NCI-H524 (cell line): Measurements from ENCODE around the gene CDH15.
"Not testable (repeated sequence)": the region's sequence is repeated elsewhere in the genome, so short reads cannot be mapped to it uniquely, and the experiment has no call there.

ENCODE experiments used
- DNase-seq, 2 experiments: peaks; one replicate each; lab custom pipeline; 2025; lab: John Stamatoyannopoulos, UW

CDH15 gene

DNA sequence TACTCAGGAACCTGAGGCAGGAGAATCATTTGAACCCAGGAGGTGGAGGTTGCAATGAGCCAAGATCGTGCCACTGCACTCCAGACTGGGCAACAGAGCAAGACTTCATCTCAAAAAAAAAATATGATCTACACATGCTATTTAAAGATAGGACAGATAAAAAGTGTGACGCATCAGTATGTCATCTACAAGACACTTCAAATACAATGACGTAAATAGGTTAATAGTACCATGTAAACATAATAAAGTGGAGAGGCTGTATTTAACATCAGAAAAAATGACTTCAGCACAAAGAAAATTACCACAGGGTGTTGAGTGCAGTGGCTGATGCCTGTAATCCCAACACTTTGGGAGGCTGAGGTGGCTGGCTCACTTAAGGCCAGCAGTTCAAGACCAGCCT is 66.2 kb downstream of the CDH15 start:
- DNase-seq, result no peak

DNA sequence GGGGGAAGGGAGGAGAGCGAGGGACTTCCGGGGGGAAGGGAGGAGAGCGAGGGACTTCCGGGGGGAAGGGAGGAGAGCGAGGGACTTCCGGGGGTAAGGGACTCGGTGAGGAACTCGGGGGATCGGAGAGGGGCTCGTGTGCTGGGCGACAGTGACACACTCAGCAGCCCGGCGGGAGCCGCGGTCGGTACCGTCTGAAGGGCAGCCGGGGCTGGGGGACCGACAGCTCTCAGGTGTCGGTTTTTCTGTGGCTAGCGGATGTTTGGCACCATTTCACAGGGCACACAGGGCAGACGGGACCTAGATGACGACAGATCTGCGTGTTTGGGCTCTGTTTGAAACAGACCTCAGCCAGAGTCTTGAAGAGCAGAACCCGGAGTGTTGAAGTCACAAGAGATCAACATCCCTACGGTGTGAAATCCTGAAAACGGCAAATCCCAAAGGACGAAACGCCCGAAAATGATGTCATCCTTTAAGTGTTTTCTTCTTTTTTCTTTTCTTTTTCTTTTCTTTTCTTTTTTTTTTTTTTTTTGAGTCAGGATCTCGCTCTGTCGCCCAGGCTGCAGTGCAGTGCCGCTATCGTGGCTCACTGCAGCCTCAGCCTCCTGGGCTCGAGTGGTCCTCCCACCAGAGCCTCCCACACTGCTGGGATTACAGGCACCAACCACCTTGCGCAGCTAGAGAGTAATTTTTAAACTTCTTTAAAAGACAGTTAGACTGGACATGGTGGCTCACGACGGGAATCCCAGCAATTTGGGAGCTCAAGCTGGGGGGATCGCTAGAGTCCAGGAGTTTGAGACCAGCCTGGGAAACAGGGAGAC is 69.8 kb downstream of the CDH15 start:
- peak; percentile 78 to 83 for DNase-seq

DNA sequence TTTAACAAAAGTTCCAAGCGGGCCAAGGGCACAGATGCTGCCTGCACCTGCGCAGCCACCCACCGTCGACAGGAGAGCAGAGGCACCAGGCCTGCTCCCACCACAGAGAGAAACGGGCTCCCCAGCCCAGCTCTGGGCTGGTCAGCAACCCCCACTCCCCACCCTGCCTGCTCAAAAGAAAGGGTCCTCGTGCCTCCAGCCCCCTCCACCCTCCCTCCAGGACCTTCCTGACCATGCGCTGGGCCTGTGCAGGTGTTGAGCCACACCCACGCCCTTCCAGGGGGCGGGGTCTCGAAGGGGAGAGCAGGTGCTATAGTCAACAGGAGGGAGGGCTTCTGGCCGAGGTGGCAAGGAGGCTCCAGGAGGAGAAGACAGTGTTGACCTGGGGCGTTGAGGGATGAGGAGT is 71.2 kb downstream of the CDH15 start:
- no peak for DNase-seq

DNA sequence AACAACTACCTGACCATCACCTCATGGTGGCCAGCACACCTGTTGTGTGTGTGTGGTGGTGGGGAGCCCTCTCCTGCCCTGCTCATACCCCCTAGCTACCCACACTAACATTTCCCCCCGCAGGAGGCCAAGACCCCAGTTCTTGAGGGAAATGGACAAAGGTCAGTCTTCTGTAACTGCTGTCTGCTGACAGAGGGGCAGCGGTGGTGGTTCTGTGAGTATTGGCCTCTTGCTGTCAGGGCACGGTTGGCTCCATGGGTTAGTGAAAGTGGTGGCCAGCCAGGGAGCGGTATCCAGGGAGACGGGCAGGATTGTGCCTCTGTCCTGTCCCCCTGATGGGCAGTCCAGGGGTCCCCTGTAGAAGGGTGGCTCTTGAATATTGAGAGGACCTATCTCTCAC is 72.1 kb downstream of the CDH15 start:
- no peak for DNase-seq

DNA sequence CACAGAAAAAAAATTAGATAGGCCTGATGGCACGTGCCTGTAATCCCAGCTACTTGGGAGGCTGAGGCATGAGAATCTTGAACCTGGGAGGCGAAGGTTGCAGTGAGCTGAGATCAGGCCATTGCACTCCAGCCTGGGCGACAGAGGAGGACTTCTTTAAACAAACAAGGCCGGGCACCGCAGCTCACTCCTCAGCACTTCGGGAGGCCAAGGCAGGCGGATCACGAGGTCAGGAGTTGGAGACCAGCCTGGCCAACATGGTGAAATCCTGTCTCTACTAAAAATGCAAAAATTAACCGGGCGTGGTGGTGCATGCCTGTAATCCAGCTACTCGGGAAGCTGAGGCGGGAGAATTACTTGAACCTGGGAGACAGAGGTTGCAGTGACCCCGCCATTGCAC is 72.7 kb downstream of the CDH15 start:
- not testable (repeated sequence) for DNase-seq

GRCh38 chr16:89244754-89245153 is 73.2 kb downstream of the CDH15 start:
- no peak for DNase-seq
